HL-60 (cell line): ENCODE measurements around the gene TSSK2.

Source experiments
- DNase-seq, 2 experiments: peaks; one replicate each; pipeline ENCODE4 v3.0.0-alpha.2; 2010 to 2020; ENCODE audit warnings: low read depth in 1 of 2, low spot score in 1 of 2
- H3K27ac ChIP-seq: fragments of 250-450 bp; sonication (Bioruptor Pico); replicated peaks from 2 replicates; pipeline ENCODE4 v1.5.1; 2020; ENCODE audit warnings: mild to moderate bottlenecking, moderate library complexity
- H3K27me3 ChIP-seq: fragments of 250-450 bp; sonication (Bioruptor Pico); 2 replicates; pipeline ENCODE4 v1.5.1; 2021; ENCODE audit warnings: mild to moderate bottlenecking, moderate library complexity; ENCODE audit not compliant: insufficient read depth, poor library complexity, severe bottlenecking
- H3K4me3 ChIP-seq: replicated peaks from 2 replicates; pipeline ENCODE4 v1.5.1; 2011; ENCODE audit warnings: mild to moderate bottlenecking, control low read depth, low read length; ENCODE audit not compliant: insufficient read depth
- GABPA ChIP-seq: IDR thresholded peaks from 2 replicates; pipeline ENCODE4 v1.6.1; 2012; ENCODE audit warnings: low read depth
- POLR2AphosphoS5 ChIP-seq: IDR thresholded peaks from 2 replicates; pipeline ENCODE4 v1.6.1; 2012; ENCODE audit warnings: low read depth
- REST ChIP-seq: IDR thresholded peaks from 2 replicates; pipeline ENCODE4 v1.6.1; 2012; ENCODE audit warnings: low read depth; ENCODE audit not compliant: insufficient replicate concordance
- SPI1 ChIP-seq: IDR thresholded peaks from 2 replicates; pipeline ENCODE4 v1.6.1; 2012; ENCODE audit warnings: low read depth, mild to moderate bottlenecking, borderline replicate concordance
- TF ChIP-seq, protein P1 (sequence below): IDR thresholded peaks from one replicate; pipeline ENCODE4 v1.5.1; 2011; ENCODE audit warnings: low read length, control low read depth, inconsistent platforms; ENCODE audit not compliant: insufficient read depth

The TSSK2 gene

DNA sequence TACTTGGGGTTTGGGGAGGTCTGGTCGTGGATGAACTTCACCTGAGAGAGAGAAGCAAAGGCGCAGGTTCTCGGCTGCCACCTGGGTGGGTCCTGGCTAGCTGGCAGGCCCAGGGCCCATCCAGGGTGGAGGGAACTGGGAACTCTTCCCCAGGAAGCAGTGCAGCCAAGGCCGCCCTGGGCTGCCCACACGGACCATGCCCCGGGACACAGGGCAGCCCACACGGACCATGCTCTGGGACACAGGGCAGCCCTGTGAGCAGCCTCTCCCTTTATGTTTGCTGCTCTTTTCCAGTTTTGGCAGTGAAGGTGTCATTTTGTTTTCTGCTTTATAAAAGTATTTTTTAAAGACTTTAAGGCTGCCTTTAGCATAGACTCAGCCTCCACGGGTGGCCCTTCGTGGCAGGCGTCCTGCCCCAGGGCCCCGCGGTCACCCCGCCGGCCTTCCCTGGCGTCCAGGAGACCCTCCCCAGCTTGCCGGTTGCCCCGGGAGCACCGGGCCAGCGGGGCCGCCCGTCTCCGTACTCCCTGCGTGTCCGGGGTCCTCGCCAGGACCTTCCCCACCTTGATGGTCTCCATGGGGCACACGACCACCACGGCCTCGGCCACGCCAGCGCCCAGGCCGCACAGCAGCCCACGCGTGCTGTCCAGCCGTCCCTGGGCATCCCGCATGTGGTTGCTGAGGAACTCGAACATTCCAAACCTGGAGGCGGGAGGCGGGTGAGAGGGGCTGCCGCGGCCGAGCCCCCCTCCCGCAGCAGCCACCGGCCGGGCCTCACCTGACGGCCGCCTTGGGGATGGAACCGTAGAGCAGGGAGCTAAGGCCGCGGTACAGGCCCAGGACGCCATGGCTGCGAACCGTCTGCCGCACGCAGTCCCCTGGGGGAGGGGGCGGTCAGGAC lies 46.3 kb downstream of the TSSK2 start:
- H3K4me3 ChIP-seq, result peak overlapping the region; percentile 72
- TF ChIP-seq GABPA (no peak), SPI1 (no peak), POLR2AphosphoS5 (peak; percentile 31; the same call in 1 of the 2 replicates)
- peak overlapping the region; percentile 47 for H3K27ac ChIP-seq
- no peaks in the 10 kb centered on the region for H3K27me3 ChIP-seq
- DNase-seq, result no peak

DNA sequence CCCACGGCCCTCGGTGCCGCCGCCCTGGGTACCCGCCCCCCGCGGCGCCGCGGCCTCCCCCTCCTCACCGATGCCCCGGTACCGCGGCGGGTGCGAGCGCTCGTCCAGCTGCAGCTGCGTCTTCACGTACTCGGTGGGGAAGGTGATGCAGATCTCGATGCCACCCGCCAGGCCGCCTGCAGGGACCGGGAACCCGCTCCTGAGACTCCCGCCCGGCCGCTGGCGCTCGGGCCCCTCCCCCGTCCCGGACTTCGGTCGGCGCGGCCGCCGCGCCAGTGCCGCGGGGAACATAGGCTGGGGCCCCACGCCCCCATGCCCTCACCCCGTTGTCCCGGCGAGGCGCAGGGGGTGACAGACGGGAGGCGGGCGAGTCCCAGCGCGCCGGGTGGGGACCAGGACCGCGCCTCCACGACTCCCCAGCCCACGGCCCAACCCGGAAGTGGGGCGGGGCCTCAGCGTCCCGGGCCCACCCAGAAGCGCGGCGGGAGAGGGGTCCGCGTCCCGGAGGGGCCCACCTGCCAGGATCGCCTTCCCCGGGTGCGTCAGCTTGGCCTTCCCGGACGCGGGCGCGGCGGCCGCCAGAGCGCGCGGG lies 47.1 kb downstream of the TSSK2 start:
- TF ChIP-seq GABPA (no peak), REST (no peak), POLR2AphosphoS5 (no peak), SPI1 (no peak)
- TF ChIP-seq, protein P1, sequence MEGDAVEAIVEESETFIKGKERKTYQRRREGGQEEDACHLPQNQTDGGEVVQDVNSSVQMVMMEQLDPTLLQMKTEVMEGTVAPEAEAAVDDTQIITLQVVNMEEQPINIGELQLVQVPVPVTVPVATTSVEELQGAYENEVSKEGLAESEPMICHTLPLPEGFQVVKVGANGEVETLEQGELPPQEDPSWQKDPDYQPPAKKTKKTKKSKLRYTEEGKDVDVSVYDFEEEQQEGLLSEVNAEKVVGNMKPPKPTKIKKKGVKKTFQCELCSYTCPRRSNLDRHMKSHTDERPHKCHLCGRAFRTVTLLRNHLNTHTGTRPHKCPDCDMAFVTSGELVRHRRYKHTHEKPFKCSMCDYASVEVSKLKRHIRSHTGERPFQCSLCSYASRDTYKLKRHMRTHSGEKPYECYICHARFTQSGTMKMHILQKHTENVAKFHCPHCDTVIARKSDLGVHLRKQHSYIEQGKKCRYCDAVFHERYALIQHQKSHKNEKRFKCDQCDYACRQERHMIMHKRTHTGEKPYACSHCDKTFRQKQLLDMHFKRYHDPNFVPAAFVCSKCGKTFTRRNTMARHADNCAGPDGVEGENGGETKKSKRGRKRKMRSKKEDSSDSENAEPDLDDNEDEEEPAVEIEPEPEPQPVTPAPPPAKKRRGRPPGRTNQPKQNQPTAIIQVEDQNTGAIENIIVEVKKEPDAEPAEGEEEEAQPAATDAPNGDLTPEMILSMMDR, result no peak
- H3K4me3 ChIP-seq, result peak overlapping the region; percentile 72
- peak overlapping the region; percentile 75 for H3K27ac ChIP-seq
- peak; percentile 35 to 65 for DNase-seq
- no peaks in the 10 kb centered on the region for H3K27me3 ChIP-seq

- TF ChIP-seq REST (no peak), POLR2AphosphoS5 (peak; percentile 25; the same call in 1 of the 2 replicates)
- DNase-seq, result peak; percentile 75 to 78
- Histone ChIP-seq H3K27ac (peak within 1 kb of the TSS; percentile 75), H3K27me3 (no peaks in the 10 kb centered on the region), H3K4me3 (peak within 1 kb of the TSS; percentile 72)
Measured at GRCh38 chr22:19178657-19179496, 47.8 kb downstream of the TSSK2 start, which contains the start of gene SLC25A1. SLC25A1 (minus strand) TSS chr22:19178736; CDS start chr22:19178673, 63 bp downstream.

- H3K27me3 ChIP-seq, result no peaks in the 10 kb centered on the region
- H3K27ac ChIP-seq, result no peak overlapping the region; the same call in 1 of the 2 replicates
- DNase-seq, result peak in 1 of 2 experiments; percentile 75
- no peak; the same call in 1 of the 2 replicates for TF ChIP-seq POLR2AphosphoS5
- TF ChIP-seq, protein P1, result peak; percentile 13
- H3K4me3 ChIP-seq, result no peak overlapping the region
Measured at GRCh38 chr22:19179497-19180048, 48.5 kb downstream of the TSSK2 start.
